ENCODE results near the gene PSD2. TPM values are rescaled to one million over a fixed set of nuclear protein-coding genes. Genes with fewer than 3 reads are reported as not detected.
A peak's percentile ranks its signal among the peaks of the same experiment; 100 is the strongest.

The PSD2 gene
- total and polyA plus RNA-seq, 4 donors, result 0.05 TPM; not detected in 3

GRCh38 chr5:139772089-139772791 is 23.4 kb upstream of the PSD2 start:
- Histone ChIP-seq H3K27me3 (ENCODE audit: control insufficient read depth in 4 of 4, insufficient read depth in 4 of 4, low read length in 3 of 4) (no peaks in the 10 kb centered on the region), H3K27ac (ENCODE audit: low read depth in 1 of 2, low read length in 2 of 2) (no peak overlapping the region), H3K4me3 (ENCODE audit: low read depth in 1 of 3, low read length in 3 of 3) (no peak overlapping the region), H3K9ac (ENCODE audit: low read depth in 1 of 2, low read length in 2 of 2) (no peak overlapping the region), H3K36me3 (ENCODE audit: control insufficient read depth in 4 of 4, insufficient read depth in 3 of 4, low read depth in 1 of 4, low read length in 3 of 4) (no peaks in the 10 kb centered on the region), H3K4me1 (ENCODE audit: control insufficient read depth in 4 of 4, insufficient read depth in 4 of 4, low read length in 3 of 4) (peaks cover 2 to 10% (median 8%) of the 10 kb centered on the region in 4 donors), H3K9me3 (ENCODE audit: control insufficient read depth in 4 of 4, low read length in 3 of 4) (no peaks in the 10 kb centered on the region)
- TF ChIP-seq GABPA (IDR thresholded peaks at IDR 0.05 in 1 of 2, conservative IDR thresholded peaks at IDR 0.05 in 1 of 2), result no peak
- no peak for TF ChIP-seq MAX (IDR thresholded peaks at IDR 0.05)
- 95% methylated on average over 8 of the region's 8 CpGs for WGBS
- no peak for DNase-seq (ENCODE audit: low spot score)

- Histone ChIP-seq H3K27ac (ENCODE audit: low read depth in 1 of 2, low read length in 2 of 2) (no peak overlapping the region), H3K4me1 (ENCODE audit: control insufficient read depth in 4 of 4, insufficient read depth in 4 of 4, low read length in 3 of 4) (peaks cover 0 to 3% (median 2%) of the 10 kb centered on the region in 4 donors), H3K9ac (ENCODE audit: low read depth in 1 of 2, low read length in 2 of 2) (no peak overlapping the region), H3K9me3 (ENCODE audit: control insufficient read depth in 4 of 4, low read length in 3 of 4) (no peaks in the 10 kb centered on the region), H3K36me3 (ENCODE audit: control insufficient read depth in 4 of 4, insufficient read depth in 3 of 4, low read depth in 1 of 4, low read length in 3 of 4) (no peaks in the 10 kb centered on the region), H3K4me3 (ENCODE audit: low read depth in 1 of 3, low read length in 3 of 3) (no peak overlapping the region), H3K27me3 (ENCODE audit: control insufficient read depth in 4 of 4, insufficient read depth in 4 of 4, low read length in 3 of 4) (no peaks in the 10 kb centered on the region)
- DNase-seq (ENCODE audit: low spot score), result no peak
- 88% methylated on average over 5 of the region's 5 CpGs for WGBS
- TF ChIP-seq FOXA2 (IDR thresholded peaks at IDR 0.05) (no peak), TAF1 (conservative IDR thresholded peaks at IDR 0.05) (no peak), RAD21 (IDR thresholded peaks at IDR 0.05) (no peak), HNF4G (IDR thresholded peaks at IDR 0.05) (no peak), JUND (IDR thresholded peaks at IDR 0.05) (no peak), SP1 (IDR thresholded peaks at IDR 0.05) (no peak), CTCF (IDR thresholded peaks at IDR 0.05; ENCODE audit: low read depth, low read length, missing input control) (no peak)
These were observed 22.5 kb upstream of the PSD2 start for GRCh38 chr5:139772927-139773690.

GRCh38 chr5:139774980-139775661 is 20.5 kb upstream of the PSD2 start:
- H3K9ac ChIP-seq (ENCODE audit: low read depth in 1 of 2, low read length in 2 of 2), result no peak overlapping the region
- no peak overlapping the region for H3K4me3 ChIP-seq (ENCODE audit: low read depth in 1 of 3, low read length in 3 of 3)
- peaks cover 0 to 2% (median 0%) of the 10 kb centered on the region in 4 donors for H3K4me1 ChIP-seq (ENCODE audit: control insufficient read depth in 4 of 4, insufficient read depth in 4 of 4, low read length in 3 of 4)
- 30% methylated on average over 32 of the region's 32 CpGs for WGBS
- DNase-seq (ENCODE audit: low spot score), result peak; percentile 88
- H3K27ac ChIP-seq (ENCODE audit: low read depth in 1 of 2, low read length in 2 of 2), result no peak overlapping the region
- H3K9me3 ChIP-seq (ENCODE audit: control insufficient read depth in 4 of 4, low read length in 3 of 4), result no peaks in the 10 kb centered on the region
- H3K27me3 ChIP-seq (ENCODE audit: control insufficient read depth in 4 of 4, insufficient read depth in 4 of 4, low read length in 3 of 4), result no peaks in the 10 kb centered on the region
- no peaks in the 10 kb centered on the region for H3K36me3 ChIP-seq (ENCODE audit: control insufficient read depth in 4 of 4, insufficient read depth in 3 of 4, low read depth in 1 of 4, low read length in 3 of 4)
- TF ChIP-seq RAD21 (IDR thresholded peaks at IDR 0.05) (peak; percentile 32 to 74), FOXA2 (IDR thresholded peaks at IDR 0.05) (no peak), CTCF (IDR thresholded peaks at IDR 0.05; ENCODE audit: low read depth, low read length, missing input control) (peak; percentile 83), HNF4A (conservative IDR thresholded peaks at IDR 0.05) (no peak), SP1 (IDR thresholded peaks at IDR 0.05) (no peak), ATF3 (IDR thresholded peaks at IDR 0.05) (no peak), NR2F2 (IDR thresholded peaks at IDR 0.05) (no peak), JUND (IDR thresholded peaks at IDR 0.05) (no peak)
